ENCODE data around the gene WAPL. TPM values are rescaled to one million over a fixed set of nuclear protein-coding genes. Genes with fewer than 3 reads are reported as not detected.
"Not testable (repeated sequence)": the region's sequence is repeated elsewhere in the genome, so short reads cannot be mapped to it uniquely, and the experiment has no call there.

WAPL gene
- total and polyA plus RNA-seq, 9 donors = 15.3 to 33.3 (median 30.5) TPM

DNA sequence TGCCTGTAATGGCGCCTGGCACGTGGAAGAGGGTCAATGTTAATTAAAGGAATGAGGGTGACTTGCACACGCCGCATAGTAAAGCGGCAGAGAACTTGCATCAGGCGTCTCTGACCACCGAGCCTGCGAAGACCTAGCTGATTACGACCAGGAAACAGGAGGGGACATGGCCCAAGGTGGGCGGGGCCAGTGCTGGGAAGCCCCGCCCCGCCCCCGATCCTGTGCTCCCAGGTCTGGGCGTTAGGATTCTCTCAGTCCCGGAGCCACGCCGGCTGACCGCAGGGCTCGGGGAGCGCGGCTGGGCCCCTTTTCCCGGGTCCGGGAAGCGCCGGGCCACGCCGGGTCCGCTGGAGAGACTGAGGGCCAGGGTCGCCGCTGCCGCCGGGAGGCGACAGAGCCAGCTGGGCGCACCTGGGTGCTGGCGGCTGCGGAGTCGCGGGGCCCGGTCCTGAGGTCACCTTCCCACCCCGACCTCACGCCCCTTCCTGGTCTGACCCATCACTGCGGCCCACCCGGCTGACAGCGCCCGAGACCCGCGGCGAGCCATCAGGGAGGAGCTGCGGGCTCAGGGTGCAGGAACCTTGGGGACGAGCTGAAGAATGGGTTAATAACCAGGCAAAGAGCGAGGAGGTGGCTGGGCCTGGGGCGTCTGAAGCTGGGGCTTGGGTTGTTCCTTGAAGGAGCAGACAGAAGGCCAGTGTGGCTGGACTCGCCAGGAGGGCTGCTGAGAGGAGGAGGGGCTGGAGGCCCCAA, 132.0 kb downstream of the WAPL start:
- H3K36me3 ChIP-seq = no peaks in the 10 kb centered on the region
- H3K9me3 ChIP-seq = no peaks in the 10 kb centered on the region
- intact Hi-C loops (cut with DNase I) = loop anchor here in 1 of 4 donors (10.0 kb wide), 1 partner anchor 195 kb away; no protein-coding TSS in a partner anchor
- H3K4me1 ChIP-seq (ENCODE audit: insufficient read depth) = no peaks in the 10 kb centered on the region
- no peaks in the 10 kb centered on the region for H3K27me3 ChIP-seq
- 9 to 15% (median 11%) methylated on average over 45 to 53 of the region's 53 CpGs for WGBS, 3 donors
- peak in 1 of 5 donors; percentile 26 for DNase-seq
- H3K4me3 ChIP-seq = peak overlapping the region; percentile 7
- no peak overlapping the region for H3K27ac ChIP-seq
- TF ChIP-seq POLR2A (IDR thresholded peaks at IDR 0.05) (no peak), EP300 (IDR thresholded peaks at IDR 0.05) (no peak)
- TF ChIP-seq, protein P1, sequence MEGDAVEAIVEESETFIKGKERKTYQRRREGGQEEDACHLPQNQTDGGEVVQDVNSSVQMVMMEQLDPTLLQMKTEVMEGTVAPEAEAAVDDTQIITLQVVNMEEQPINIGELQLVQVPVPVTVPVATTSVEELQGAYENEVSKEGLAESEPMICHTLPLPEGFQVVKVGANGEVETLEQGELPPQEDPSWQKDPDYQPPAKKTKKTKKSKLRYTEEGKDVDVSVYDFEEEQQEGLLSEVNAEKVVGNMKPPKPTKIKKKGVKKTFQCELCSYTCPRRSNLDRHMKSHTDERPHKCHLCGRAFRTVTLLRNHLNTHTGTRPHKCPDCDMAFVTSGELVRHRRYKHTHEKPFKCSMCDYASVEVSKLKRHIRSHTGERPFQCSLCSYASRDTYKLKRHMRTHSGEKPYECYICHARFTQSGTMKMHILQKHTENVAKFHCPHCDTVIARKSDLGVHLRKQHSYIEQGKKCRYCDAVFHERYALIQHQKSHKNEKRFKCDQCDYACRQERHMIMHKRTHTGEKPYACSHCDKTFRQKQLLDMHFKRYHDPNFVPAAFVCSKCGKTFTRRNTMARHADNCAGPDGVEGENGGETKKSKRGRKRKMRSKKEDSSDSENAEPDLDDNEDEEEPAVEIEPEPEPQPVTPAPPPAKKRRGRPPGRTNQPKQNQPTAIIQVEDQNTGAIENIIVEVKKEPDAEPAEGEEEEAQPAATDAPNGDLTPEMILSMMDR (IDR thresholded peaks at IDR 0.05) = no peak

DNA sequence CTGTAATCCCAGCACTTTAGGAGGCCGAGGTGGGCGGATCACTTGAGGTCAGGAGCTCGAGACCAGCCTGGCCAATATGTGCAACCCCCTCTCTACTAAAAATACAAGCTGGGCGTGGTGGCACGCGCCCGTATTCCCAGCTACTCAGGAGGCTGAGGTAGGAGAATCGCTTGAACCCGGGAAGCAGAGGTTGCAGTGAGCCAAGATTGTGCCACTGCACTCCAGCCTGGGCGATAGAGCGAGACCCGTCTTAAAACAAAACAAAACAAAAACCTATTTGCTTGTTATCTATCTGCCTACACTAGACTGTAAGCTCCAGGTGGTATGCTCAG, 132.5 kb downstream of the WAPL start:
- H3K4me1 ChIP-seq (ENCODE audit: insufficient read depth); H3K27me3 ChIP-seq; intact Hi-C loops (cut with DNase I); H3K27ac ChIP-seq; DNase-seq; H3K9me3 ChIP-seq; H3K4me3 ChIP-seq; H3K36me3 ChIP-seq: not testable (repeated sequence)
- 35 to 44% (median 39%) methylated on average over 12 of the region's 12 CpGs for WGBS, 3 donors

DNA sequence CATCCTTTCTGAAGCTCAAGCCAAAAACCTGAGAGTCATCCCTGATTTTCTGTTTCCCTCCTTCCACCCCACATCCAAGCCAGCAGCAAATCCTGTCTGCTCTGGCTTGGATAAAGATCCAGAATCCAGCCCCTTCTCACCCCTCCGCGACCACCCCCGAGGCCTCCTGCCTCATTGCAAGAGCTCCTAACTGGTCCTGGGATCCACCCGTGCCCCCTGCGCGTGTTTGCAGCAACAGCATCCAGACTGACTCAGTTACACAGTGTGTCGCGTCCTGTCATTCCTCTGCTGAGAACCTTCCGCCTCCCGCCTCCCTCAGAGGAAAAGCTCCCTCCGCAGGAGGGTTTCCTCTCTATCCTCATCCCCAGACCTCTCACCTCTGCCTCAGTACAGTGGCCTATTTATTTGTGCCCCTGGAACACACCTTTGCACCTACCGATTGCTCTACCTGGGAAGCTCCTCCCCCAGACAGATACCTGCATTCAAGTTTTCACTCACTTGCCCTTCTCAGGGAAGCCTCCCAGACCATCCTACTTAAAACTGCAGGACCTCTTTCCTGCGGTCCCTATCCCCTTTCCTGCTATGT, 133.4 kb downstream of the WAPL start:
- no peak overlapping the region for H3K4me3 ChIP-seq
- intact Hi-C loops (cut with DNase I) = no loop called here

DNA sequence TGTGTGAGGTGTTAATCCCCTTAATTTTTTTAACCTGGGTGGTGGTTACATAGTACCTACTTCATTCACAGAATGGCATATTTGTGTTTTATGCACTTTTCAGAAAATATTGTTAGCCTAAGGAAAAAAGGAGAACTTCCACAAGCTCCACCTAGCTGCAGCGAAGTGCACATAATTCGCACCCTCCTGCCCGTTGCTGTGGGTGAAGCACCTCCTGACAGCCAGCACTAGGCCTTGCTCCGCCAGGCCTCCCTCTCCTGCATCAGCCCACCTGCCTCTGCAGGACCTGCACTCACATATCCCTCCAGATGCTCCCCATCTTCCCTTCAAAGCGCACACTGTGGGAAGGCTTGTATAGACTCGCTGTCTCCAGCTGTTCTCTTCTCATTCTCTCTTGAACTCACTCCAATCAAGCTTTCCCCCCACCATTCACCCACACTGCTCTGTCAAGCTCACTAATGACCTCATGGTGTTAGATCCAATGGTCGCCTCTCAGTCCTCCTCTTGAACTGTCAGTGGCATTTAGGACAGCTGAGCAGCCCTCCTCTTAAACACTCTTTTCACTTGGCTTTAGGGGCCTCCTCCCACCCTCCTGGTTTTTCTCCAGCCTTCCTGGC, 134.3 kb downstream of the WAPL start:
- Histone ChIP-seq H3K9me3 (no peaks in the 10 kb centered on the region), H3K27me3 (no peaks in the 10 kb centered on the region), H3K36me3 (no peaks in the 10 kb centered on the region), H3K4me3 (no peak overlapping the region), H3K4me1 (ENCODE audit: insufficient read depth) (no peaks in the 10 kb centered on the region), H3K27ac (no peak overlapping the region)
- intact Hi-C loops (cut with DNase I) = no loop called here
- TF ChIP-seq EP300 (IDR thresholded peaks at IDR 0.05) (no peak), POLR2A (IDR thresholded peaks at IDR 0.05) (no peak)
- TF ChIP-seq, protein P1 (IDR thresholded peaks at IDR 0.05) = no peak
- WGBS, 3 donors = 55 to 69% (median 66%) methylated on average over 7 of the region's 7 CpGs
- DNase-seq = no peak

More for the DNA sequence above, 133.4 kb downstream of the WAPL start:
- Histone ChIP-seq H3K9me3 (no peaks in the 10 kb centered on the region), H3K27me3 (no peaks in the 10 kb centered on the region), H3K27ac (no peak overlapping the region), H3K4me1 (ENCODE audit: insufficient read depth) (no peaks in the 10 kb centered on the region), H3K36me3 (no peaks in the 10 kb centered on the region)
- 46 to 53% (median 52%) methylated on average over 13 of the region's 13 CpGs for WGBS, 3 donors
- no peak for TF ChIP-seq EP300 (IDR thresholded peaks at IDR 0.05)
- no peak for TF ChIP-seq POLR2A (IDR thresholded peaks at IDR 0.05)
- TF ChIP-seq, protein P1 (IDR thresholded peaks at IDR 0.05) = no peak
- no peak for DNase-seq

DNA sequence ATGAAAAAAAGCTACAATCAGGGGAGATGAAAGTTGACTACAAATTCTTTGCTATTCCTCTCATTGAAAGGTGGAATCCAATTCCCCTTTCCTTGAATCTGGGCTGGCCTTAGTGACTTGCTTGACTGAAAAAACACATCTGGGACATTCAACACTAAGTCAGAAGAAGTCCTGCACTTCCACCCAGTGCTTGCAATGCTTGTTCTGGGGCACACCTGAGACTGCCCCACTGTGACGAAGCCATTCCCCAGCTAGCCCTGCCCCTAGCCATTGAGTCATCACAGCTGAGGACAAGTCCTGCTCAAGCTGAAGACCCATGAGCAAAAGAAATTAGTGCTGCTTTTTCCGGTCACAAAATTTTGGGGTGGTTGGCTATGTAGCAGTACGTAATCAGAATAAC, 135.8 kb downstream of the WAPL start:
- Histone ChIP-seq H3K27me3 (no peaks in the 10 kb centered on the region), H3K36me3 (no peaks in the 10 kb centered on the region), H3K9me3 (no peaks in the 10 kb centered on the region), H3K27ac (no peak overlapping the region), H3K4me1 (ENCODE audit: insufficient read depth) (no peaks in the 10 kb centered on the region), H3K4me3 (no peak overlapping the region)
- no peak for DNase-seq
- 87 to 89% (median 89%) methylated on average over 3 of the region's 3 CpGs for WGBS, 3 donors
- intact Hi-C loops (cut with DNase I) = no loop called here
- no peak for TF ChIP-seq EP300 (IDR thresholded peaks at IDR 0.05)
- TF ChIP-seq, protein P1 (IDR thresholded peaks at IDR 0.05) = no peak
- no peak for TF ChIP-seq POLR2A (IDR thresholded peaks at IDR 0.05)

All from ovary (tissue), 9 donors.